ACHN (cell line): ENCODE data around the gene DDX46.
"Not testable (repeated sequence)": the region's sequence is repeated elsewhere in the genome, so short reads cannot be mapped to it uniquely, and the experiment has no call there.

Source experiments
- DNase-seq: peaks from one replicate; pipeline ENCODE4 v3.0.0-alpha.2; 2015
- in situ Hi-C: cut with HindIII; loops from 2 replicates; pipeline ENCODE4 v1.10.0; 2017; ENCODE audit warnings: low sequenced_read_pairs, low pct_ligation_motif_present, low pct_unique_long_range_greater_than_20kb

The DDX46 gene, protein sequence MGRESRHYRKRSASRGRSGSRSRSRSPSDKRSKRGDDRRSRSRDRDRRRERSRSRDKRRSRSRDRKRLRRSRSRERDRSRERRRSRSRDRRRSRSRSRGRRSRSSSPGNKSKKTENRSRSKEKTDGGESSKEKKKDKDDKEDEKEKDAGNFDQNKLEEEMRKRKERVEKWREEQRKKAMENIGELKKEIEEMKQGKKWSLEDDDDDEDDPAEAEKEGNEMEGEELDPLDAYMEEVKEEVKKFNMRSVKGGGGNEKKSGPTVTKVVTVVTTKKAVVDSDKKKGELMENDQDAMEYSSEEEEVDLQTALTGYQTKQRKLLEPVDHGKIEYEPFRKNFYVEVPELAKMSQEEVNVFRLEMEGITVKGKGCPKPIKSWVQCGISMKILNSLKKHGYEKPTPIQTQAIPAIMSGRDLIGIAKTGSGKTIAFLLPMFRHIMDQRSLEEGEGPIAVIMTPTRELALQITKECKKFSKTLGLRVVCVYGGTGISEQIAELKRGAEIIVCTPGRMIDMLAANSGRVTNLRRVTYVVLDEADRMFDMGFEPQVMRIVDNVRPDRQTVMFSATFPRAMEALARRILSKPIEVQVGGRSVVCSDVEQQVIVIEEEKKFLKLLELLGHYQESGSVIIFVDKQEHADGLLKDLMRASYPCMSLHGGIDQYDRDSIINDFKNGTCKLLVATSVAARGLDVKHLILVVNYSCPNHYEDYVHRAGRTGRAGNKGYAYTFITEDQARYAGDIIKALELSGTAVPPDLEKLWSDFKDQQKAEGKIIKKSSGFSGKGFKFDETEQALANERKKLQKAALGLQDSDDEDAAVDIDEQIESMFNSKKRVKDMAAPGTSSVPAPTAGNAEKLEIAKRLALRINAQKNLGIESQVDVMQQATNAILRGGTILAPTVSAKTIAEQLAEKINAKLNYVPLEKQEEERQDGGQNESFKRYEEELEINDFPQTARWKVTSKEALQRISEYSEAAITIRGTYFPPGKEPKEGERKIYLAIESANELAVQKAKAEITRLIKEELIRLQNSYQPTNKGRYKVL

DNA sequence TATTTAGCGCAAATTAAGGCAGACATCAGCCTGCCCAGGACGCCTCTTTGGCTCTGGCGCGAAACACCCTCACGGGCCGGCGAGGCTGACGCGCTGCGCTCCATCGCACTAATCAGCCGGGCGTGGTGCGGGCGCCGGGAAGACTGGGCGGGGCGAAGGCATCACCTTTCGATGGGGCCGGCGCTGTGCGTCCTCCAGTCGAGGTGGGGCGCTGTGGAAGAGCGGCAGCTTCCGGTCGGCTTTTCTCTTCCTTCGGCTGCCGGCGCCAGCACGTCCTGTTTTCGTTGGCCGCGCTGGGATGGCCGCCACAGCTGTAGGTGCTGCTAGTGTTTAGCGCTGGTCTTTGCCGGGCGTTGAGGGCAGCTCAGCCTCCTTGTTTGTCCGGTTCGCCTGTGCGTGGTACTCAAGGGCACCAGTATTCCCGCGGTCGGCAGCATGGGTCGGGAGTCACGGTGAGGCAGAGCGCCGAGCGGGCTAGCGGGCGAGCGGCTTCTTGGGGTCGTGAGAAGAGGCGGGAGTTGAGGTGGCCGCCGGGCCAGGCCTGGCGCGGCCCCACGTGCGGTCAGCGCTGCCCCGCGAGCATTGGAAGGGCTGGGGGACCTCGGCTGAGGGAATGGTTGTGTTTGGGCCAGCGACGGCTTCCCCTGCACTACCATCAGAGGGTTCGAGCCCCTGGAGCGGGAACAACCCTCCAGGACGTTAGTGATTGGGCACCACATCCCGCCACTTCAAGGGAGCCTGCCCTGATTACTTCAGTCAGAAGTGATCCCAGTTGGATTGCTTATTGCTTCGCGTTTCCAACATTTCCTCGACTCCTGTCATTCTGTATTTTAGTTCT is at the start of gene DDX46:
DDX46 (plus strand) TSS at position 276 of the 838 bp plus-strand sequence; CDS start at position 436, 160 bp downstream.
- in situ Hi-C loops: no loop called here
- peak; percentile 91 for DNase-seq

DNA sequence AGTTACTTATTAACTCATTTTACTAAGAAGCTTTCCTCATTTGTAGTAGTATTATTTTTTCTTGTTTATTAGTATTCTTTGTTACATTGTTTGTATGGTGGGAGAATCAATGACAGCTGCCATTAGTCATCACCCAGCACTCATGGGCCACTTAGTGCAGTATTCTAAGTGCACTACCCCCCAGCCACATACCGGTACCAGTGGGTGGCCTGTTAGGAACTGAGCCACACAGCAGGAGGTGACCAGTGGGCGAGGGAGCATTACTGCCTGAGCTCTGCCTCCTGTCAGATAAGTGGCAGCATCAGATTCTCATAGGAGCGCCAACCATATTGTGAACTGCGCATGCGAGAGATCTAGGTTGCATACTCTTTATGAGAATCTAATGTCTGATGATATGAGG is 44.5 kb upstream of the DDX46 start:
- DNase-seq: peak; percentile 2
- in situ Hi-C loops: no loop called here

DNA sequence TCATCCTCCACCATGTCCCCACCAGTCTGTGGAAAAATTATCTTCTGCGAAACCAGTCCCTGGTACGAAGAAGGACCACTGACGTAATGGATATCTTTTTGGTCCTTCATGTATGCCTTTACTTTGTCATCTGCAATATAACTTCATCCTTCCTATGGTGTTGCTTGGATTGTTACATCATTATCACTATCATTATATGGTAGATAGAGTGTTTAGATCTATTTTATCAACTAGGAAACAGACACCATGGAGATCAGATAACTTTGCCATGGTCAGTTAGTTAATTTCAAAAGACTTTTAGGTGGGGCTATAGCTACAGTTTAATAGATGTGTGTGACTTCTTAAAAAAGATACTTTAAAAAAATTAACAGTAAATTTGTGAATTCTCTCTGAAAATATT is 44.0 kb upstream of the DDX46 start:
- no peak for DNase-seq
- in situ Hi-C loops: no loop called here

DNA sequence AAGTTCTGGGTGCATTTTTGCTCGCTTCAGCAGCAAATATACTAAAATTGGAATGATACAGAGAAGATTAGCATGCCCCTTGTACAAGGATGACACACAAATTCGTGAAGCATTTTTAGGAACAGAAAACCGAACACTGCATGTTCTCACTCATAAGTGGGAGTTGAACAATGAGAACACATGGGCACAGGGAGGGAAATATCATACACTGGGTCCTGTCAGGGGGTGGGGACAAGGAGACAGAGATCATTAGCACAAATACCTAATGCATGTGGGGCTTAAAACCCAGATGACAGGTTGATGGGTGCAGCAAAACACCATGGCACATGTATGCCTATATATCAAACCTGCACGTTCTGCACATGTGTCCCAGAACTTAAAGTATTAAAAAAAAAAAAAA is 43.1 kb upstream of the DDX46 start:
- DNase-seq, in situ Hi-C loops: not testable (repeated sequence)

DNA sequence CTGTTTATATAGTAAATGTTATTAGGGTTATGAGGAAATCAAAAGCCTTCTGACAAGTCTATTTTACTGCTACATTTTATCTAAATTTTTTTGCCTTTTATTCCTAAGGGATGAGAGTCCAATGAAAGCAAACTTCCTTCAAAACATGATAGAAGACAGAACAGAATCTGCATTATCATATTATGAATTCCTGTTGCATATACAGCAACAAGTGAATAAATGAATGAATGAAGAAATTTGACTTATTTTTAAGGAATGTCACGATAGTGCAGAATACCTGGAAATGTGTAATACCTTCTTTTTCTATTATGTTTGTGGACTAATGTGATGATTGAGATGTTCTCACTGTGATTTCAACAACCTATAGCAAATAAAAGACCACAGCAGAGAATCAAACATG is 33.7 kb upstream of the DDX46 start:
- in situ Hi-C loops: no loop called here
- no peak for DNase-seq

DNA sequence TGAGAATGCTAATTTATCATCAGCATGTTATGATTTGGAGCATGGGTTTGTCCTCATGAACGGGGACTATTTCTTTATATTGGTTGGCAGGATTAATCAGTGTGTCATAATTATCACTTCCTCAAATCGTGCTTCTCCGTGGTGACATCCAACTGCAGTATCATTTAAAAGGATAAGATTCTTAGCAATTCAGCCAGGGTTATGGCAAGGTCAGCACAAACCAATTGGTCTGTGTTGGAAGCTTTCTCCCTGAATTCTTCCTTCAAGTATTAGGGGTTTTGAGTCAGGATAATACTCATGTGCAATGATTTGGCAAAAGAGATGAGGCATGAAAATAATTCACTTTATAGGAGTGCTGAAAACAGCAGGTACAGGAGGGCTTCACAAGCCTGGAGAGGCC is 25.8 kb upstream of the DDX46 start:
- DNase-seq: no peak
- in situ Hi-C loops: no loop called here

DNA sequence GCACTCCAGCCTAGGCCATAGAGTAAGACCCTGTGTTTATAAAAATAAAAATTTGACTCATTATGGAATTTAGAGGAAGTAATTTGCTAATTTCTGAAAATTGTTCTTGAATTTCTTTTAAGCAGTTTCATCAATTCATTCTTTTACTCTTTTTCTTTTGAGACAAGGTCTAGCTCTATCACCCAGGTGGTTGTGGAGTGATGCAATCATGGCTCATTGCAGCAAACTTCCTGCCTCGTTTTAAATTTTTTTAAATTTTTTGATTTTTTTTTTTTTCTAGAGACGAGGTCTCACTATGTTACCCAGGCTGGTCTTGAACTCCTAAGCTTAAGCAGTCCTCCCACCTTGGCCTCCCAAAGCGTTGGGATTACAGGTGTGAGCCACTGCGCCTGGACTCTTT is 23.3 kb upstream of the DDX46 start:
- in situ Hi-C loops: no loop called here
- no peak for DNase-seq

DNA sequence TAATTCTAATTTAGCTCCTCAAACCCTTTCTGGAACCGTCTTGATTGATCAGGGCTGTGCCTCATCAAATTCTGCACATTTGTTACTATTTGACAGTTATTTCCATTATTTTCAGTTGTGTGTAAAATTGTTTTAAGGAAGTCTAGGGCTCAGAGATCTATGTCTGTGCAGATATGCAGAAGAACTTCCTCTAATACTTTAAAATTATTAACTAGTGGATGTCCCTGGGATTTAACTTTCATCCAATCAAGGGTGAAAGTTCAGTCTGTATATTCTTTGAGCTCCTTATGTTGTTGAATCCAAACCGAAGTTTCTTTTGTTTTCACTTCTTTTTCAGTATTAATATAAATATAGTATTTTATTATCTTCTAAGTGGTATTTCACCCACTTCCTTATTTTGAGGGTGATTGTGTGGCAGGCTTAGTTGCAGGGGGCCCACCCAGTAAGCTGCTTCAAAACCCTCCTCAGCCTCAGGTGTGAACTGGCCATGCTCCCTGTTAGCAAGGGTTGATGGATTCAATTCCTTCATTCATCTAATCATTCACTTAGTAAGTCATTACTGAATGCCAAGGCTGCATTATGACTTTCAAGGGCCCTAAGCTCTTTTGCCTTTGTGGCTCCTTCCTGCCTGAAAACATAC is 22.3 kb upstream of the DDX46 start:
- DNase-seq: no peak
- in situ Hi-C loops: no loop called here

DNA sequence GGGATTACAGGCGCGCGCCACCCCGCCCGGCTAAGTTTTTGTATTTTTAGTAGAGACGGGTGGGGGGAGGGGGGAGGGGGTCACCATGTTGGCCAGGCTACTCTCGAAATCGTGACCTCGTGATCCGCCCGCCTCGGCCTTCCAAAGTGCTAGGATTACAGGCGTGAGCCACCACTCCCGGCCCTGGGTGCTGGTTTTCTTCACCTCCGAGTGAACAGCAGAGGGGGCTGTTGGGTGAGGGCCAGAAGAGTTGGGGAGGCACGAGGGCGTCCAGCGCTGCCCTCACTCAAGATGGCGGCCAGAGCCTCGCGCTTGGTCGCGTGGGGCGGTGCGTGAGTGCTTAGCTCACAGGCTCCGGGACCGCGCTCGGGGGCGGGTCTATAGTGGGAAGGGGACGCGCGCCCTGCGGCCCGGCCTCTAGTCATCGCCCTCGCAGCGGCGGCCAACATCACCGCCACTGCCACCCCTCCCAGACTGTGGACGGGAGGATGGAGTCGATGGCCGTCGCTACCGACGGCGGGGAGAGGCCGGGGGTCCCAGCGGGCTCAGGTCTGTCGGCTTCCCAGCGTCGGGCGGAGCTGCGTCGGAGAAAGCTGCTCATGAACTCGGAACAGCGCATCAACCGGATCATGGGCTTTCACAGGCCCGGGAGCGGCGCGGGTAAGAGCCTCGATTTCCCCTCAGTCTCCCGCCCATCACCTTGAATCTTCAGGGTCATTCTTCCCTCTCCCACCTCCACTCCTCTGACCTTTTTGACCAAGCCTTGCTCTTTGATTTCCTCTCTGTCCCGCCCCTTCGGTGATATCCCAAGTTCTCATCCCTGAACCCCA is 20.2 kb upstream of the DDX46 start, which contains the start of gene CAMLG:
CAMLG (plus strand) TSS at position 416 of the 830 bp plus-strand sequence; CDS start at position 489, 73 bp downstream.
- peak; percentile 96 for DNase-seq
- in situ Hi-C loops: no loop called here

DNA sequence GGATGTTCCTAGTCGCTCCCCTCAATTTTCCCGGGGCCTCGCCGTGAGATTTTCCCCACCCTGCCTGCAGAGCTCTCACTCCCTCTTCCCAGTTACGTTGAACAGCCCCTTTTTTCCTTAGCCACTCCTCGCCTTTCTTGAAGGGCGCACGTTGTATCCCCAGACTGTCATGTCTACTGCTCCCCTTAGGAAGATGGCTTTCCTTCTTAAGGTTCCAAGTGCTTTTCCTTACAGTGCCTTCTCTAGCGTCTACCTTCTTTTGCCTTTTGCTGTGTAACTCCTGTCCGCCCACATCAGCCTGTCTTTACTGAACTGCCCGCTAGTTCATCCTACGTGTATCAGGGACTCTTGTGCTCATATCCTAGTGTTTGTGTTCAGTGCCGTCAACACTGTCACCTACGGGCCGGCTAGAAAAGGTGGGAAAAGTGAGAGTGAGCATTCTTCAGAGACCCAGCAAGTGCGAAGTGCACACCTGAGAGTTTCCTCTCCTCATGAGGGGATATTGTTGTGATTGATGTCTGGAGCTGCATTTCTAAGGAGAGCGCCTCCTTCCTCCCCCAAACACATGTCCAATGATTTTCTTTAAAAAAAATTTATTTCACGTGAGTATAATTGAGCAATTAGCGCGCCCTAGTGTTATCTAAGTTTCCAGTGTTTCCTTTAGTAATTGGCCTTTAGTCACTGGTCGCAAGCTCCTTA is 19.5 kb upstream of the DDX46 start:
- in situ Hi-C loops: no loop called here
- peak; percentile 50 for DNase-seq

DNA sequence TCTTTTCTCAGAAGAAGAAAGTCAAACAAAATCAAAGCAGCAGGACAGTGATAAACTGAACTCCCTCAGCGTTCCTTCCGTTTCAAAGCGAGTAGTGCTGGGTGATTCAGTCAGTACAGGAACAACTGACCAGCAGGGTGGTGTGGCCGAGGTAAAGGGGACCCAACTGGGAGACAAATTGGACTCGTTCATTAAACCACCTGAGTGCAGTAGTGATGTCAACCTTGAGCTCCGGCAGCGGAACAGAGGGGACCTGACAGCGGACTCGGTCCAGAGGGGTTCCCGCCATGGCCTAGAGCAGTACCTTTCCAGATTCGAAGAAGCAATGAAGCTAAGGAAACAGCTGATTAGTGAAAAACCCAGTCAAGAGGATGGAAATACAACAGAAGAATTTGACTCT is 17.5 kb upstream of the DDX46 start:
- DNase-seq: no peak
- in situ Hi-C loops: no loop called here

DNA sequence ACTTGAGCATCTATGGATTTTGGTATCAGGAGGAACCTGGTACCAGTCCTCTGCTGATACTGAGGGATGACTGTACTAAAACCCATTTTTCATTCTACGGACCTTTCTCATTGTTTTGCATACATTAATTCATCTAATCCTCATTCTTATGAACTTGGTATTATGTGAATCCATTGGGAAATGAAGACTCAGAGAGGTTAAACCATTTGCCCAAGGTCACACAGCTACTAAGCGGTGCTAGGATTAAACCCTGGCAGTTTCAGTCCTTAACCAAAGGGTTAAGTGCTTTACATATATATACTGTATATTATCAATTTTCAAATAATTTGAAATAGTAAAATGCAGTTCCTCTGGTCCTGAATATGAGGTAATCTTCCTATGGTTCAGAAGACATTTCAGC is 16.4 kb upstream of the DDX46 start:
- DNase-seq: no peak
- in situ Hi-C loops: no loop called here

DNA sequence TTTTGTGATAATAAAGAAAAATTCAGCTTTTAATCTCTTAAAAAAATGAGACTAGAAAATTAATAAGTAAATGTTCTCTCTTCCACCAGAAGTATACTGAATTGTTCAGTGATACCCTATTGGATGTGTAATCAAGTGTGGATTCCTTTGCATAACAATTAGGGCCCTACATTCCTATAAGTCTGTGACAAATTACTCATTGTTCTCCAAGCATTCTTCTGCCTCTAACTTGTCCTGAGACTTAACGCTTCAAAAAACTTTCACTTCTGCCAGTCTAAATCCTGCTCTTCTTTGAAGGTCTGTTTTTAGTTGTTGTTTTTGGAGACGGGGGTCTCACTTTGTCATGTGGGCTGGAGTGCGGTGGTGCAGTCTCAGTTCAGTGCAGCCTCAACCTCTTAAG is 9.2 kb upstream of the DDX46 start:
- no peak for DNase-seq
- in situ Hi-C loops: no loop called here

DNA sequence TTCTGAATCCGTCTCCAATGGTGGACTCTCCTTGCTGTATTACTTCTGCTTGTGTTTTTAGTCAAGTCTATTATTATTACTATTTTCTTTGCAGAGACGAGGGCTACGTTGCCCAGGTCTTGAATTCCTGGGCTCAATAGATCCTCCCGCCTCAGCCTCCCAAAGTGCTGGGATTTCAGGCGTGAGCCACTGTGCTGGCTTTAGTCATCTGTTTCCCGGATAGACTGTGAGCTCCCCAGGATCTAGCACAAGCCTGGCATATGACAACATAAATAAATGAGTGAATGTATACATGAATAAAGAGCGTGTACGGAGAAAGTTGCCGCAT is 439 bp upstream of the DDX46 start:
- DNase-seq: no peak
- in situ Hi-C loops: no loop called here

DNA sequence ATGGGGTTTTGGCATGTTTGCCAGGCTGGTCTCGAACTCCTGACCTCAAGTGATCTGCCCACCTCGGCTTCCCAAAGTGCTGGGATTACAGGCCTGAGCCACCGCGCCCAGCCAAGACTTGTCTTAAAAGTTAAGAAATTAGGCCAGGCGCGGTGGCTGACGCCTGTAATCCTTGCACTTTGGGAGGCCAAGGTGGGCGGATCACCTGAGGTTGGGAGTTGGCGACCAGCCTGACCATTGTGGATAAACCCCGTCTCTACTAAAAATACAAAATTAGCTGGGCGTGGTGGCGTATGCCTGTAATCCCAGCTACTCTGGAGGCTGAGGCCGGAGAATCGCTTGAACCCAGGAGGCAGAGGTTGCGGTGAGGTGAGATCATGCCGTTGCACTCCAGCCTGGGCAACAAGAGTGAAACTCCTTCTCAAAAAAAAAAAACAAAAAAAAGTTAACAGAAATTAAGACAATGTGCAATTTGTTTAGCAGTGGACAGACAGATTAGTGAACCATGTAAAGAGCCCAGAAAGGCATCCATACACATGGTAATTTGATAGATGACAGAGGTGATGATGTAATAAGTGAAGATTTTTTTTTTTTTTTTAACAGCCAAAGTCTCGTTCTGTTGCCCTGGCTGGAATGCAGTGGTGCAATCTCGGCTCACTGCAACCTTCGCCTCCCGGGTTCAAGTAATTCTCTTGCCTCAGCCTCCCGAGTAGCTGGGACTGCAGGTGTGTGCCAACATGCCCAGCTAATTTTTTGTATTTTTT is 9.1 kb downstream of the DDX46 start:
- in situ Hi-C loops, DNase-seq: not testable (repeated sequence)

DNA sequence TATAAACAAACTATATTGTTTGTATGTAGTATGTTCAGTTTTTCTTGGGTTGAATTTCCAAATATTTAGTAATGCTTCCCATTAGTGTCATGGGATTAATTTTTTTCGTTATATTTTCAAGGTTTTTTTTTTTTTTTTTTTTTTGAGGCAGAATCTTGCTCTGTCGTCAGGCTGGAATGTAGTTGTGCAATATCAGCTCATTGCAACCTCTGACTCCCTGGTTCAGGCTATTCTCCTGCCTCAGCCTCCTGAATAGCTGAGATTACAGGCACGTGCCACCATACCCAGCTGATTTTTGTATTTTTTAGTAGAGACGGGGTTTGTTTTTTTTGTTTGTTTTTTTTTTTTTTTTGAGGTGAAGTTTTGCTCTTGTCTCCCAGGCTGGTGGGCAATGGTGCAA is 10.6 kb downstream of the DDX46 start:
- in situ Hi-C loops: no loop called here
- peak; percentile 25 for DNase-seq
